AML-193 (cell line): Measurements from ENCODE around the gene UBE3D.
"Not testable (repeated sequence)": the region's sequence is repeated elsewhere in the genome, so short reads cannot be mapped to it uniquely, and the experiment has no call there.

Source experiments
- DNase-seq, 2 experiments: peaks; one replicate each; lab custom pipeline; 2025; lab: John Stamatoyannopoulos, UW

UBE3D gene

DNA sequence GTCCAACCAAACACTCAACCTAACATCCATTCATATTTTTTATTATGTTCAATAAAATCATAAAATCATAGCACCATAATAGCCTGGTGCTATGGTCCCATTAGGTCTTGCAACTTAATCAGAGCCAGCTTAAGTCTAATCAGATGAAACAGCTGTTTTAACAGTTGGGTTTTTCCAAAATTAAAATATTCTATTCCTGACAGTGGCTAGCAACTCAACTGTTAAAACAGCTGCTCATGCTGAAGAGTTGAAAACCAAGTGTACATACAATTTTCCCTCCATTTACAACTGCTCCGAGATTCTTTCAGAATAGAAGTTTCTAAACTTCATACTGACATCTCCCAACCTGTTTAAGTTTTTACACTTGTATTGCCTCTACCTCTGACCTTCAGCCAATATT lies 89.5 kb downstream of the UBE3D start:
- DNase-seq: no peak

DNA sequence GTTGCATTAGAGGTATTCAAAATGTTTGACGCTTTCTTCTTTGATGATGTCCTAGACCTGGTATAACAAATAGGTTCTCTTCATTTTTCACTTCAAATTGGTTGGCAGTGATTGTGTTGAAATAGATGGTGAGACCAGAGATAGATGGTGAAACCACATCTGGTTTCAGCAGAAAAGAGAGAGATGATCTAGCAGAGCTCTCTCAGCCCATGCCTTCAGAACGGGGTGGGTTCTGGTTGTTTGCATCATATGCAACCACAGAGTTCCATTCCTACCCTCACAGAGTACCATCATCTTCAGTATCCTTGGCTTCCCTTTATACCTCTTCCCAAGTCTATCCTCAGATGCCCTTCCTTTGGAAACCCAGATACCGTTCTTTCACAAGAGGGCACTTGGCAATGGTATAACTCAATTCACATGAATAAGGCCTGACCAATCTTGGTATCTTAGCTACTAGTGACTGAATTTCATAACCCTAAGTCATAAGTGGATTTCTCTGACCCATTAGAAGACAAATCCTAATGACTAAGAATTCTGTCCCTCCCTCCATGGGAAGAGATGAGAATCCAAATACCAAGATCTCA lies 93.7 kb downstream of the UBE3D start:
- no peak for DNase-seq

DNA sequence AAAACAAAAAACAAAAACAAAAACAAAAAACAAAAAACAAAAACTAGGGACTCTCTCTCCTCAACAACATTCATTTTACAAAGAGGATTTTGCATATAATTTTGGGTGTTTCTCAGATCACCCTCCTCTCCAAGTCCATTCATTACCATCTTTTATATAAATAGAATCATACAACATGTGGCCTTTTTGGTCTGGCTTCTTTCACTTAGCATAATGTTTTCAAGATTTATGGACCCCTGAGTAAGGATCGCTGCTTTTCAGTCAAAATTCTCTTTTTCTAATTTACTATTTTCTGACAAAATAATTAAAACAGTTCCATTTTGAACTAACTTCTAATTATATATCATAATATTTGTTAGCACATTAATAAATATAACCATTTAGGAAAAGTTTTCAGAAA lies 94.8 kb downstream of the UBE3D start:
- no peak for DNase-seq

- no peak for DNase-seq
Observed at GRCh38 chr6:82968708-82969107, 96.9 kb downstream of the UBE3D start.

DNA sequence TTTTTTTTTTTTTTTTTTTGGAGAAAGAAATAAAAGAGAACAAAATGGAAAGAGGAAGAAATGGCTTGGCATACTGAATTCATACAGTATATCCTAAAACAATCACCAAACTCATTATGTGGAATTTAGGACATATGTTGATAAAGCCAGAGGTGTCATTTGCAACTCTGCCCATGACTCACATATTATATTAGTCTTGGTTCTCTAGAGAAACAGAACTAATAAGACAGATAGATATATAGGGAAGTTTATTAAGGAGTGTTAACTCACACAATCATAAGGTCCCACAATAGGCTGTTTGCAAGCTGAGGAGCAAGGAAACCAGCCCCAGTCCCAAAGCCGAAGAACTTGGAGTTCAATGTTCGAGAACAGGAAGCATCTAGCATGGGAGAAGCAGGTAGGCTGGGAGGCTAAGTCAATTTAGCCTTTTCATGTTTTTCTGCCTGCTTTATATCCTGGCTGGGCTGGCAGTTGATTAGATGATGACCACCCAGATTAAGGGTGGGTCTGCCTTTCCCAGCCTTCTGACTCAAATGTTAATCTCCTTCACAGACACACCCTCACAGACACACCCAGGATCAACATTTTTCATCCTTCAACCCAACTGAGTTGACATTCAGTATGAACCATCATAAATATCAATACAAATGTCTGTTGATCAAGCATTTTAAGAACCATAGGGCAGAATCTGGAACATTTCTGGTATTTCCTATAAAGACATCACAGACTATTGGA lies 102.3 kb downstream of the UBE3D start:
- DNase-seq: no peak

DNA sequence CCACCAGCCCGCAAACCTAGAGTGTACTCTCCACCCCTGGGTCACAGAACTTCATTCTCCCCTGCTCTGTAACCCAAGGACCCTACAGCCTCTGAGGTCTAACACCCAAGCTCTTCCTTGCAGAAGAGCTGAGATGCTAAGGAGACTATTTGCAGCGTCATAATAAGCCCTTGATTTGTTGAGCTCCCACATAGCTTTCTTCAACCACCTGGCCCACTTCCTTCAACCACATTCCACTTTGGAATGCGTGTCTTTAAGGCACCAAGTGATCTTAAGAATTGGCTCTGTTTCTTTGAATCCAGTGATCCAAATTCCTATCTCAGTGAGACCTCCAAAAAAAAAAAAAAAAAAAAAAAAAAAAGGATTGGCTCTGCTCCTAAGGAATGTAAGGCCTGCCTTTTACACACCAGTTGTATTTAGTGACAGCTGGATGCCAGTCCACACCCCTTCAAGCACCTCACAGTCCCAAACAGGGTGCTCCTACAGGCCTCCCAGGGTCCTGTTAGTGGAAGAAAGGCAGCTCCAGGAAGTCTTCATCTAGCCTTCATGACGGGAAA lies 106.2 kb downstream of the UBE3D start:
- DNase-seq: no peak

- no peak for DNase-seq
Observed at GRCh38 chr6:82958551-82958950, 107.1 kb downstream of the UBE3D start.

- no peak for DNase-seq
Observed at GRCh38 chr6:82957868-82958245, 107.8 kb downstream of the UBE3D start.

- no peak for DNase-seq
Observed at GRCh38 chr6:82957171-82957867, 108.3 kb downstream of the UBE3D start.

DNA sequence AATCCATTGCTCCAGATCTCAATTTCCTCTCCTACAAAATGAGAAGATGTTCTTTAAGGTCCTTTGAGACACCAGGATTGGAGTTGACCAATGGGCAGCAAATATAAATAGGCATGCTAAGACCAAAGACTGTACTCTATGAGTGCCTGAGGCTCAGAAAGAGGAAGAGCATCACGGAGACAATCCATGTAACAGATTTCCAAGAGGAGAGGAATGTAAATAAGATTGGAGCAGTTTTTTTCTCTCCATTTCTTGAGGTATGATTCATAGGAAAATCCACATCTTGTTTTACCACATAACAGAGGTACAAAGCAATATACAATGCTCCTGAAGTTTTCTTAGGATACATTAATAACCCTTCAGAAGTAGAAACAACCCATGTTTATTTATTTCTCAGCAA lies 109.8 kb downstream of the UBE3D start:
- DNase-seq: no peak

- no peak for DNase-seq
Observed at GRCh38 chr6:82954937-82955577, 110.6 kb downstream of the UBE3D start.

DNA sequence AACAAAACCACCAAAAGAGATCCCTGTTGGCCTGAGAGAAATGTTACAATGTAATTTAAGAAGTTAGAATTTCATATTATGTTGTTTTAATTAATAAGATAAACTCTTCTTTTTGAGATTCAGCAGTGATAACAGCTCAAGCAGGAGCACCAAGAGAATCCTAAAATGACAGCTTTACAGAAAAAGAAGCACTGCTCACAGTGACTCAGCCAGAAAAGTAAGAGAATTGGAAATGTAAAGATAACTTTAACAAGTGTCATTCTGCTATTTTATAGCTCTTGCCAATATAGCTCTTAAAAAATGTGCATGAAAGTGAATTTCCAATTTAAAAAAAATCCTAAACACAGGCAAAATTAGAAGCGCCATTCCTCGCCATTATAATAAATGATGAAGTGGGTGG lies 111.3 kb downstream of the UBE3D start:
- no peak for DNase-seq

- DNase-seq: no peak
Observed at GRCh38 chr6:82953871-82954270, 111.8 kb downstream of the UBE3D start.

- DNase-seq: no peak
Observed at GRCh38 chr6:82951935-82952334, 113.7 kb downstream of the UBE3D start.

DNA sequence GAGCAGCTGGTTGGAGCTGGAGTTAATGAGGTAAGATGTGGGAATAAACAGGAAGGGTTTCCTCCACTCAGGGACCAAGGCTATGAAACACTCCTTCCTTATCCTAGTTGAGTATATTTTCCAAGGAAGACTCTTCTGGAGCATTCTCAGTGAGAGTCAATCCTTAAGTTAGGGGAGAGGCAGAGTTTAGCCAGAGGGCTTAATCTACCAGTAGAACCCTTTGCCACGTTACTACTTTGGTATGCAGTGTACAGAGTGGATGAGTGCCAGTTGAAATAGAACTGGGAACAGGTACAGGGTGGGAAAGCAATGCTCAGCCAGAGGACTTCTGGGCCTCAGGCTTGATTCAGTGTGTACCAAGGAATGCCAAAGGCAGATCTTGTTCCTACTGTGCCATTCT lies 114.3 kb downstream of the UBE3D start:
- DNase-seq: no peak

DNA sequence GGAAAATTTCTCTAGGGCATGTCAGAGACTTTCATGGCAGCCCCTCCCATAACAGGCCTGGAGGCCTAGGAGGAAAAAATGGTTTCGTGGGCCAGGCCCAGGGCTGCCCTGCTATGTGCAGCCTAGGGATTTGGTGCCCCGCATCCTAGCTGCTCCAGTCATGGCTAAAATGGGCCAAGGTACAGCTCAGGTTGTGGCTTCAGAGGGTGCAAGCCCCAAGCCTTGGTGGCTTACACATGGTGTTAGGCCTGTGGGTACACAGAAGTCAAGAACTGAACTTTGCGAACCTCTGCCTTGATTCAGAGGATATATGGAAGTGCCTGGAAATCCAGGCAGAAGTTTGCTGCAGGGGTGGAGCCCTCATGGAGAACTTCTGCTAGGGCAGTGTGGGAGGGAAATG lies 134.7 kb downstream of the UBE3D start:
- DNase-seq: not testable (repeated sequence)

DNA sequence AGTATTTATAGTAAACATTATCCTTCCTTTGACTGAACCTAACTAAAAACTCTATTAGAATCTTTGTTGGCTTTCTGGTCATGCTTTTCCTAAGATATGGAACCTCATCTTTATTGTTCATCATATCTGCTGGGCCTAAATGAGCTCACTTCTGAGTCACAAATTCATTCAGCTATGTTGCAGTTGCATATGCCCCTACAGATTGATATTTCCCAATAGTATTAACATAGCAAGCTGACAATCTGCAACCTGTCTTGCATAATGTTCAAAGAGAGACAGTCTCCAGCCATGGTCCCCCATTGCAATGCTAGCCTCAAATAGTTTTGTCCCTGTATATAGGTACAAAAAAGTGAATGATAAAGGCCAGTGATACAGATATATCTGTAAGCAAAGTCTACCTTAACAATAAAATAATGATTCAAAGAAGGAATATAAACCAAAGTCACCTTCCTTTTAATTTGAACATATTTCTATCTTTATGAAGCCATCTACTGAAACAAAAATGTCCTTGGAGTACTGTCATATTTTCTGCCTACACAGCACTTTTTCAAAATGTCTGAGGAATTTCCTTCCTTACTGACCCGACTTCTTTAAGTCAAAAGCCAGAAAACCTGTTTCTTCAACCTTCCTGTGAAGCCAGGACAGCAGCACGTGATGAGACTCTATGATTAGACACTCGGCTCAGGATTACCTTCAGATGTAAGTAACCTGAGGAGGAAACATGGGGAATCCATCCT lies 140.7 kb downstream of the UBE3D start:
- DNase-seq: peak; percentile 21 to 26

DNA sequence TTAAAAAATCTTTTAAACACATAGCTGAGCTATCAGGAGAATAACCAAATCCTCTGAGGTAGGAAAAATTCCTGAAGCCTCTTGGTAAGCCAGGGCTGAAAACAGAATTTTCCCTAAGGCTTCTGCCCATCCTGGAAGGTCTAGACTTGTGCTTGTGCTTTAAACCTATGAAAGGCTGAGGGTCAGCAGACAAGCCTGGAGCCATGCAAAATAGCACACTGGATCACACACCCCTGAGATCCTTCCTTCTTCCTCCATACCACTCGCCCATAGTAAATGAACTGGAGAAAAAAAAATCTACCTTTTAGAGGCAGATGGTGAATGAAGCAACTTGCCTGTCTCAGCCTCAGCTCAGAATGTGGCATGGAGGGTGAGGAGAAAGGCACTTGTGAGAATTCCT lies 144.4 kb downstream of the UBE3D start:
- DNase-seq: no peak

DNA sequence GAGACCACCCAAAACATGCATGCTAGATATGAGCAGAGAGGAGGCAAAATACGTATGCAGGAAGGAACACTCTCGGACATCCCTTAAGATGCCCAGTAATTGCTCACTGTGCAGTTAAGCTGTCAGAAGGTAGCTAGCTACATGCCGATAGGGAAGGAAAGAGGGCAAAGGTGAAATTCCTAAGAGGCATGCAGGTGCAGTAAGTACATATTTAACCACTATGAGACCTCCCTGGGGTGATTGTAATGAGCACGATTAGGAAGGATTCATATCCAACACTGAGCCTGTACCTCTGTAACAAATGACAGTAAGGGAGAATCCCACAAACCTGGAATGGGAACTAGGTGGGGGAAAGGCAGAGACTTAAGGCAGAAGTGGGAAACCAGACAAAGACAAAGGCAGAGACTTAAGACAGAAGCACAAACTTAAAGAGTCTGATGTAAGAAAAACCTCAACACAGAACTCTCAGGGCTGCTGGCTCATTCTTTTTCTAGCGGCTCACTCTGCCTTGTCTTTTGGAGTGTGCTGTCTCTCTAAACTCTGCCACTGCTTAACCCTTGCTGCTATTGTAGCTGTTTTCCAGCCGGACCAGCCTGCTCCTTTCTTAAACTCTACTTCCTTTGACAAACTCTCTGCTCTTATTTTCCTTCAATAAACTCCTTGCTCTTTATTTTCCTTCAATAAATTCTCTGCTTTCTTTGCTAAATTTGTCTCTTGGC lies 148.1 kb downstream of the UBE3D start:
- no peak for DNase-seq

- DNase-seq: no peak
Observed at GRCh38 chr6:82915666-82916065, 150.0 kb downstream of the UBE3D start.

GRCh38 chr6:82914511-82914910 lies 151.1 kb downstream of the UBE3D start:
- no peak for DNase-seq
